Naive thymus-derived CD8-positive, alpha-beta T cell (primary cell): Measurements from ENCODE around the gene GTF2A1L. TPM values are rescaled to one million over a fixed set of nuclear protein-coding genes. Genes with fewer than 3 reads are reported as not detected.
A peak's percentile ranks its signal among the peaks of the same experiment; 100 is the strongest.

Experiments
- ATAC-seq, 2 donors: fragments of 150-1000 bp; cut with Tn5 transposase in 1 of 2; sonication (Bioruptor Pico), chemical (Tn5 transposase) in 1 of 2; 1 replicate in 1 of 2; 2 replicates in 1 of 2; pipeline ENCODE4 v1.10.0; 2021; ENCODE audit warnings: mild to moderate bottlenecking in 2 of 2, moderate library complexity in 2 of 2
- POLR2A ChIA-PET: fragments of 350-600 bp; sonication (Branson Sonifier 250); formaldehyde crosslinking; loops from one replicate; lab custom pipeline; 2021; ENCODE audit warnings: antibody characterized with exemption; lab: Charles Lee
- DNase-seq, 10 donors: peaks; one replicate each; pipeline versions ENCODE4 v3.0.0 to v3.0.0-alpha.2; 2020 to 2022
- H3K27ac Mint-ChIP-seq, 10 donors: one replicate each; pipeline ENCODE4 v1.8.0; 2020 to 2022; ENCODE audit warnings: mild to moderate bottlenecking in 10 of 10, mixed read lengths in 10 of 10, moderate library complexity in 4 of 10, inconsistent platforms in 1 of 10
- H3K27me3 Mint-ChIP-seq, 5 donors: one replicate each; pipeline ENCODE4 v1.8.0; 2021 to 2022; ENCODE audit warnings: mixed read lengths in 5 of 5
- H3K36me3 Mint-ChIP-seq, 3 donors: one replicate each; pipeline ENCODE4 v1.8.0; 2020 to 2022; ENCODE audit warnings: mixed read lengths in 3 of 3, mild to moderate bottlenecking in 2 of 3, inconsistent platforms in 1 of 3
- H3K4me1 Mint-ChIP-seq, 4 donors: one replicate each; pipeline ENCODE4 v1.8.0; 2021 to 2022; ENCODE audit warnings: mixed read lengths in 4 of 4
- H3K4me3 Mint-ChIP-seq, 10 donors: one replicate each; pipeline ENCODE4 v1.8.0; 2020 to 2022; ENCODE audit warnings: mild to moderate bottlenecking in 10 of 10, mixed read lengths in 10 of 10, moderate library complexity in 6 of 10, inconsistent platforms in 1 of 10
- H3K9me3 Mint-ChIP-seq, 9 donors: one replicate each; pipeline ENCODE4 v1.8.0; 2020 to 2022; ENCODE audit warnings: mixed read lengths in 9 of 9, mild to moderate bottlenecking in 3 of 9, inconsistent platforms in 1 of 9, moderate library complexity in 1 of 9
- polyA plus RNA-seq, 3 donors: library from polyadenylated mRNA; unstranded; fragments of 300-500 nt; fragmentation: Illumina TruSeq; gene quantifications; one replicate each; pipeline ENCODE4 v1.2.3, GENCODE V29; 2021
- total RNA-seq, 8 experiments: library from RNA in 2 of 8; stranded (reverse) in 2 of 8; gene quantifications; one replicate each; pipeline ENCODE4 v1.2.3 and lab custom pipeline; 2021 to 2026

Gene GTF2A1L
- total RNA-seq (not detected), polyA plus RNA-seq (not detected), total RNA-seq (lab: John Stamatoyannopoulos, UW) (0 reads per million in 6 experiments)

GRCh38 chr2:48617618-48618017 is at the start of gene GTF2A1L:
GTF2A1L (plus strand) TSS chr2:48617856; CDS start chr2:48617875, 19 bp downstream.
- H3K4me3 Mint-ChIP-seq, result peak within 1 kb of the TSS in 1 of 10 donors; percentile 15
- peaks cover 0 to 5% (median 1%) of the 10 kb centered on the region in 9 donors for H3K9me3 Mint-ChIP-seq
- peaks cover 0 to 16% (median 9%) of the 10 kb centered on the region in 5 donors for H3K27me3 Mint-ChIP-seq
- no peaks in the 10 kb centered on the region for H3K36me3 Mint-ChIP-seq
- no peaks in the 10 kb centered on the region for H3K4me1 Mint-ChIP-seq
- no peak for ATAC-seq
- POLR2A ChIA-PET, result no interaction called here
- no peak for DNase-seq
- H3K27ac Mint-ChIP-seq, result no peak within 1 kb of the TSS

GRCh38 chr2:48568547-48568946 is 49.1 kb upstream of the GTF2A1L start:
- DNase-seq (no peak), ATAC-seq (no peak)
- POLR2A ChIA-PET, result no interaction called here
- no peaks in the 10 kb centered on the region for H3K4me1 Mint-ChIP-seq
- peaks cover 0 to 4% (median 4%) of the 10 kb centered on the region in 5 donors for H3K27me3 Mint-ChIP-seq
- no peak overlapping the region for H3K4me3 Mint-ChIP-seq
- H3K36me3 Mint-ChIP-seq, result no peaks in the 10 kb centered on the region
- no peaks in the 10 kb centered on the region for H3K9me3 Mint-ChIP-seq
- H3K27ac Mint-ChIP-seq, result no peak overlapping the region

GRCh38 chr2:48569433-48569832 is 48.2 kb upstream of the GTF2A1L start:
- DNase-seq (no peak), ATAC-seq (no peak)
- H3K27me3 Mint-ChIP-seq, result peaks cover 0 to 4% (median 3%) of the 10 kb centered on the region in 5 donors
- H3K27ac Mint-ChIP-seq, result no peak overlapping the region
- H3K4me3 Mint-ChIP-seq, result no peak overlapping the region
- no peaks in the 10 kb centered on the region for H3K36me3 Mint-ChIP-seq
- no peaks in the 10 kb centered on the region for H3K9me3 Mint-ChIP-seq
- no peaks in the 10 kb centered on the region for H3K4me1 Mint-ChIP-seq
- POLR2A ChIA-PET, result no interaction called here

GRCh38 chr2:48572816-48573215 is 44.8 kb upstream of the GTF2A1L start:
- no peaks in the 10 kb centered on the region for H3K36me3 Mint-ChIP-seq

GRCh38 chr2:48574353-48575287 is 43.0 kb upstream of the GTF2A1L start:
- Mint-ChIP-seq H3K9me3 (no peaks in the 10 kb centered on the region), H3K27ac (peak overlapping the region in 1 of 10 donors; percentile 23), H3K4me1 (peaks cover 0 to 6% (median 2%) of the 10 kb centered on the region in 4 donors), H3K36me3 (no peaks in the 10 kb centered on the region), H3K4me3 (no peak overlapping the region), H3K27me3 (no peaks in the 10 kb centered on the region)
- no peak for ATAC-seq
- POLR2A ChIA-PET, result no interaction called here
- DNase-seq, result no peak

More at GRCh38 chr2:48572816-48573215, 44.8 kb upstream of the GTF2A1L start:
- POLR2A ChIA-PET, result interaction anchor here (1.0 kb wide), 1 partner anchor 16 kb away, joined by 3 read pairs; no protein-coding TSS in a partner anchor
- no peak overlapping the region for H3K4me3 Mint-ChIP-seq
- H3K27ac Mint-ChIP-seq, result no peak overlapping the region
- ATAC-seq (no peak), DNase-seq (no peak)
- no peaks in the 10 kb centered on the region for H3K9me3 Mint-ChIP-seq
- H3K27me3 Mint-ChIP-seq, result no peaks in the 10 kb centered on the region
- H3K4me1 Mint-ChIP-seq, result peaks cover 0 to 6% (median 2%) of the 10 kb centered on the region in 4 donors

GRCh38 chr2:48578313-48578712 is 39.3 kb upstream of the GTF2A1L start:
- POLR2A ChIA-PET, result no interaction called here
- H3K4me1 Mint-ChIP-seq, result peaks cover 0 to 6% (median 2%) of the 10 kb centered on the region in 4 donors
- ATAC-seq, result no peak
- no peak overlapping the region for H3K27ac Mint-ChIP-seq
- no peak overlapping the region for H3K4me3 Mint-ChIP-seq
- H3K36me3 Mint-ChIP-seq, result peaks cover 0 to 15% (median 7%) of the 10 kb centered on the region in 3 donors
- H3K27me3 Mint-ChIP-seq, result peaks cover 0 to 15% (median 0%) of the 10 kb centered on the region in 5 donors
- peaks cover 0 to 2% (median 0%) of the 10 kb centered on the region in 9 donors for H3K9me3 Mint-ChIP-seq
- no peak for DNase-seq

- no peak overlapping the region for H3K27ac Mint-ChIP-seq
- peaks cover 0 to 15% (median 7%) of the 10 kb centered on the region in 3 donors for H3K36me3 Mint-ChIP-seq
- POLR2A ChIA-PET, result no interaction called here
- H3K4me1 Mint-ChIP-seq, result peaks cover 0 to 6% (median 1%) of the 10 kb centered on the region in 4 donors
- ATAC-seq (no peak), DNase-seq (no peak)
- no peak overlapping the region for H3K4me3 Mint-ChIP-seq
- peaks cover 0 to 15% (median 0%) of the 10 kb centered on the region in 5 donors for H3K27me3 Mint-ChIP-seq
- H3K9me3 Mint-ChIP-seq, result peaks cover 0 to 2% (median 0%) of the 10 kb centered on the region in 9 donors
Measured at GRCh38 chr2:48583961-48584360, 33.7 kb upstream of the GTF2A1L start.

- Mint-ChIP-seq H3K9me3 (peaks cover 0 to 2% (median 0%) of the 10 kb centered on the region in 9 donors), H3K27ac (no peak overlapping the region), H3K4me3 (no peak overlapping the region), H3K27me3 (peaks cover 0 to 15% (median 0%) of the 10 kb centered on the region in 5 donors), H3K4me1 (peaks cover 0 to 6% (median 2%) of the 10 kb centered on the region in 4 donors), H3K36me3 (peaks cover 0 to 15% (median 7%) of the 10 kb centered on the region in 3 donors)
- ATAC-seq (no peak), DNase-seq (no peak)
- POLR2A ChIA-PET, result no interaction called here
Measured at GRCh38 chr2:48584551-48584950, 33.1 kb upstream of the GTF2A1L start.

- Mint-ChIP-seq H3K9me3 (peaks cover 0 to 2% (median 0%) of the 10 kb centered on the region in 9 donors), H3K36me3 (peaks cover 0 to 7% (median under 1%) of the 10 kb centered on the region in 3 donors), H3K27me3 (peaks cover 0 to 10% (median 2%) of the 10 kb centered on the region in 5 donors), H3K4me3 (no peak overlapping the region), H3K27ac (peak overlapping the region in 1 of 10 donors; percentile 4), H3K4me1 (peaks cover 0 to 6% (median 2%) of the 10 kb centered on the region in 4 donors)
- DNase-seq (no peak), ATAC-seq (no peak)
- POLR2A ChIA-PET, result no interaction called here
Measured at GRCh38 chr2:48586433-48586832, 31.2 kb upstream of the GTF2A1L start.

- Mint-ChIP-seq H3K36me3 (peaks cover 0 to 1% (median 0%) of the 10 kb centered on the region in 3 donors), H3K4me1 (peaks cover 0 to 6% (median 2%) of the 10 kb centered on the region in 4 donors), H3K9me3 (no peaks in the 10 kb centered on the region), H3K27ac (no peak overlapping the region), H3K4me3 (no peak overlapping the region), H3K27me3 (peaks cover 0 to 10% (median 0%) of the 10 kb centered on the region in 5 donors)
- ATAC-seq (no peak), DNase-seq (no peak)
- POLR2A ChIA-PET, result no interaction called here
Measured at GRCh38 chr2:48587560-48587959, 30.1 kb upstream of the GTF2A1L start.

- DNase-seq, result no peak
- POLR2A ChIA-PET, result interaction anchor here (0.7 kb wide), 1 partner anchor 15 kb away, joined by 3 read pairs; no protein-coding TSS in a partner anchor
- Mint-ChIP-seq H3K27ac (no peak overlapping the region), H3K4me1 (peaks cover 0 to 6% (median 2%) of the 10 kb centered on the region in 4 donors), H3K36me3 (no peaks in the 10 kb centered on the region), H3K27me3 (peaks cover 0 to 8% (median 0%) of the 10 kb centered on the region in 5 donors), H3K4me3 (no peak overlapping the region), H3K9me3 (no peaks in the 10 kb centered on the region)
- ATAC-seq, result no peak
Measured at GRCh38 chr2:48587961-48588360, 29.7 kb upstream of the GTF2A1L start.

GRCh38 chr2:48588745-48589144 is 28.9 kb upstream of the GTF2A1L start:
- Mint-ChIP-seq H3K4me3 (no peak overlapping the region), H3K36me3 (no peaks in the 10 kb centered on the region), H3K27me3 (peaks cover 0 to 7% (median 0%) of the 10 kb centered on the region in 5 donors), H3K4me1 (peaks cover 0 to 6% (median 2%) of the 10 kb centered on the region in 4 donors), H3K9me3 (no peaks in the 10 kb centered on the region), H3K27ac (no peak overlapping the region)
- DNase-seq (no peak), ATAC-seq (no peak)
- POLR2A ChIA-PET, result interaction anchor here (0.7 kb wide), 1 partner anchor 16 kb away, joined by 3 read pairs; no protein-coding TSS in a partner anchor
